ENCODE results near the gene ASIC4. TPM values are rescaled to one million over a fixed set of nuclear protein-coding genes. Genes with fewer than 3 reads are reported as not detected.
A peak's percentile ranks its signal among the peaks of the same experiment; 100 is the strongest.

The ASIC4 gene
- total and polyA plus RNA-seq, 2 of the 13 experiments (the other 11 are each of a cell fraction or from before 2014, with no cell fraction given): 0.03 TPM; not detected in 1

DNA sequence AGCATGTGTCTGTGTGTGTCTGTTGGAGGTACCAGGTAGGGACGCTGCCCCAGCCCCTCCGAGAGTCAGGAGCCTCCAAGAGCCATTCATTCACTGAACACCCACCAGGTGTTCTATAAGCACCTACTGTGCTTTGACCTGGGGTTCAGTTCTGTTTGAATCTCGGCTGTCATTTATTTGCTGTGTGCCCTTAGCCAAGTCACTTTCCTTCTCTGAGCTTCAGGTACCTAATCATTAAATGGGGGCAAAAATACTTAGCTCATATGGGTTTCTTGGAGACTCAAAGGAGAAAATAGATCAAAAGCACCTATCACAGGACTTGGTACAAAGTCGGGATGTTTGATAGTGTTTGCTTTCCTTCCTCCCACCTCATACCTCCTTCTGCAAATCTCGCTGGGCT, 13.2 kb downstream of the ASIC4 start:
- Histone ChIP-seq H3K36me3 (replicated peaks in 1 of 2; ENCODE audit: control insufficient read depth in 1 of 2, insufficient read depth in 2 of 2, low read length in 2 of 2) (no peaks in the 10 kb centered on the region), H3K4me3 (replicated peaks in 1 of 3; ENCODE audit: insufficient read depth in 1 of 3, low read depth in 2 of 3, low read length in 3 of 3) (no peak overlapping the region), H3K27ac (ENCODE audit: extremely low read length, insufficient read depth, low read length) (no peak overlapping the region), H3K4me2 (ENCODE audit: low read depth, low read length) (no peak overlapping the region), H2AFZ (ENCODE audit: low read length) (no peak overlapping the region), H3K79me2 (ENCODE audit: insufficient read depth, low read length) (no peaks in the 10 kb centered on the region), H3K4me1 (ENCODE audit: insufficient read depth, low read length) (peaks cover 19% of the 10 kb centered on the region), H3K9me3 (ENCODE audit: low read length) (no peaks in the 10 kb centered on the region), H3K27me3 (ENCODE audit: control insufficient read depth in 1 of 2, insufficient read depth in 2 of 2, low read length in 2 of 2) (peaks cover 29 to 94% of the 10 kb centered on the region in 2 experiments), H3K9ac (ENCODE audit: insufficient read depth, low read depth, low read length) (no peak overlapping the region), H4K20me1 (ENCODE audit: insufficient read depth, low read length) (no peaks in the 10 kb centered on the region)
- CTCF ChIA-PET (ENCODE audit: low intra/inter-chr PET ratio, low total read pairs): interaction anchor here (1.1 to 5.4 kb wide), 2 partner anchors 31 to 51 kb away, joined by 3 to 53 read pairs; a partner anchor contains a TSS
- intact Hi-C loops (cut with micrococcal nuclease; ENCODE audit: unreplicated experiment) (no loop called here), in situ Hi-C loops (cut with HindIII; ENCODE audit: extremely low pct_ligation_motif_present, low pct_unique_long_range_greater_than_20kb) (loop anchor here (10.0 kb wide), 1 partner anchor 53 kb away; no protein-coding TSS in a partner anchor)
- no TSS peak for BruUV-seq (replicated peaks)
- 1% methylated on average over 5 of the region's 5 CpGs for WGBS (ENCODE audit: low lambda C conversion rate)
- POLR2A ChIA-PET: interaction anchor here (0.6 to 1.5 kb wide), 3 partner anchors 27 to 140 kb away, joined by 3 to 5 read pairs (median 5); partner anchors contain the start of gene DNPEP
- TF ChIP-seq RELA (CRISPR knock-in tag; IDR thresholded peaks at IDR 0.05) (no peak), ZNF768 (CRISPR knock-in tag; IDR thresholded peaks at IDR 0.05) (peak; percentile 47; the same call in 1 of the 2 replicates), RFX3 (CRISPR knock-in tag; IDR thresholded peaks at IDR 0.05) (no peak), CREM (IDR thresholded peaks at IDR 0.05) (no peak), CREM (CRISPR knock-in tag; IDR thresholded peaks at IDR 0.05) (no peak)
- FAIRE-seq: no peak
- ATAC-seq: no peak
- DNase-seq (ENCODE audit: low spot score): no peak

DNA sequence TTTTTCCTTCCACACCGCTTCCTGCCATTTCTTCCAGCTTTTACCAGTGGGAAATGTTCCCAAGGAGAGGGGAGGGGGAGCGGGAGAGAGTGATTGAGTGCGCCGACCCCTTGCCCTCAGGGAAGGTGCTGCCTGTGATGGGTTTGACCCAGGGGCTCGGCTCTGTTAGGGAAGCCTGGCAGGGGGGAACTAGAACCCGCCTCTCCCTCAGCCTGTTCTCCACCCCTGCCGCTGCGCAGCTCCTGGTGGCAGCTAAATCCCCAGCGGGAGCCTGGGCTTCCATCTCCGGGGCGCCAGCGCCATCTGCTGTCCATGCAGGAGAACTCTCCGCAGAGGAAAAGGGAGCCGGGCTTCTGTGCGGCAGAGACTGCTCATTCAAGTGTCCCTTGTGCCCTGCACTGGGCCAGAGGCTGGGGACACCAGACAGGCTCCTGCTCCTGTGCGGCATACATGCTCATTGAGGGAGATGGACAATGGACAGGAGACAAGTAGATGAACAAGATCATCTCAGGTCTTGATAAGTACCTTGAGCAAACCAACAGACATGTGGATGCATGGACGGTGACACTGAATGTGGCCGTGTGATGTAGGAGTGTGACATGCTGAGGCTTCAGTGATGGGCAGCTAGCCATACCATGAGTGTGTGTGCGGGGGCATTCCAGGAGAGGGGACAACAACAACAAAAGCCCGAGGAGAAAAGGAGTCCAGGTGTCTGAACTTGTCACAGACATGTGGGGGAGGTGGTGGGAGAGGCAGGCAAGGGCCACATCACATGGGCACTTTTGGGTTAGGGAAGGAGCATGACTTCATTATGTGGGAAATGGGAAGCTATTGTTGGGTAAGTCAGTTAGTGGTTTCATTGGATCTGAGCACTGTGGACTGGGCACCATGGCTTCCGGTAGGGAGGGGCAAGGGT, 16.0 kb downstream of the ASIC4 start:
- WGBS (ENCODE audit: low lambda C conversion rate): 13% methylated on average over 14 of the region's 21 CpGs
- H3K9ac ChIP-seq (ENCODE audit: insufficient read depth, low read depth, low read length): no peak overlapping the region
- 0 out of 2 replicates have a peak, but pooled peaks have one; percentile 62 for TF ChIP-seq MIER3 (CRISPR knock-in tag; IDR thresholded peaks at IDR 0.05; ENCODE audit: borderline replicate concordance)
- TF ChIP-seq FOSL2 (CRISPR knock-in tag; IDR thresholded peaks at IDR 0.05): peak; percentile 29; the same call in 1 of the 2 replicates
- 0 out of 2 replicates have a peak, but pooled peaks have one; percentile 75 for TF ChIP-seq PAX8 (CRISPR knock-in tag; IDR thresholded peaks at IDR 0.05; ENCODE audit: borderline replicate concordance)
- TF ChIP-seq HNF1B (CRISPR knock-in tag; IDR thresholded peaks at IDR 0.05): peak; percentile 81
- TF ChIP-seq IRX3 (CRISPR knock-in tag; IDR thresholded peaks at IDR 0.05; ENCODE audit: borderline replicate concordance, low read depth): no peak
- TF ChIP-seq ZNF350 (CRISPR knock-in tag; IDR thresholded peaks at IDR 0.05; ENCODE audit: borderline replicate concordance, low read depth): peak; percentile 85; the same call in 1 of the 2 replicates
- TF ChIP-seq ZNF784 (CRISPR knock-in tag; IDR thresholded peaks at IDR 0.05; ENCODE audit: borderline replicate concordance): 0 out of 2 replicates have a peak, but pooled peaks have one; percentile 54

More for the DNA sequence above, 16.0 kb downstream of the ASIC4 start:
- H3K9me3 ChIP-seq (ENCODE audit: low read length): no peaks in the 10 kb centered on the region
- FAIRE-seq (peak; percentile 56), ATAC-seq (peak; percentile 89), DNase-seq (ENCODE audit: low spot score) (peak; percentile 77)
- H3K4me1 ChIP-seq (ENCODE audit: insufficient read depth, low read length): peaks cover 11% of the 10 kb centered on the region
- H2AFZ ChIP-seq (ENCODE audit: low read length): no peak overlapping the region
- no peak overlapping the region for H3K4me3 ChIP-seq (replicated peaks in 1 of 3; ENCODE audit: insufficient read depth in 1 of 3, low read depth in 2 of 3, low read length in 3 of 3)
- no peaks in the 10 kb centered on the region for H3K36me3 ChIP-seq (replicated peaks in 1 of 2; ENCODE audit: control insufficient read depth in 1 of 2, insufficient read depth in 2 of 2, low read length in 2 of 2)
- no peak overlapping the region for H3K27ac ChIP-seq (ENCODE audit: extremely low read length, insufficient read depth, low read length)
- H4K20me1 ChIP-seq (ENCODE audit: insufficient read depth, low read length): no peaks in the 10 kb centered on the region
- no peaks in the 10 kb centered on the region for H3K79me2 ChIP-seq (ENCODE audit: insufficient read depth, low read length)
- H3K27me3 ChIP-seq (ENCODE audit: control insufficient read depth in 1 of 2, insufficient read depth in 2 of 2, low read length in 2 of 2): peaks cover 28 to 92% of the 10 kb centered on the region in 2 experiments; a peak in 4 of 5 replicates
- POLR2A ChIA-PET: interaction anchor here (0.7 to 1.8 kb wide), 8 partner anchors 8 to 127 kb away, joined by 3 to 21 read pairs (median 4); partner anchors contain the start of genes GMPPA and OBSL1
- CTCF ChIA-PET (ENCODE audit: low intra/inter-chr PET ratio, low total read pairs): interaction anchor here (0.6 to 5.4 kb wide), 10 partner anchors 9 to 127 kb away, joined by 3 to 53 read pairs (median 10); a partner anchor contains a TSS
- in situ Hi-C loops (cut with HindIII; ENCODE audit: extremely low pct_ligation_motif_present, low pct_unique_long_range_greater_than_20kb) (loop anchor here (5.0 kb wide), 2 partner anchors 38 to 128 kb away; no protein-coding TSS in a partner anchor), intact Hi-C loops (cut with micrococcal nuclease; ENCODE audit: unreplicated experiment) (loop anchor here (1.0 to 10.0 kb wide), 6 partner anchors 35 to 236 kb away; no protein-coding TSS in a partner anchor)
- no peak overlapping the region for H3K4me2 ChIP-seq (ENCODE audit: low read depth, low read length)
- BruUV-seq (replicated peaks): no TSS peak

Measured in HepG2 (cell line).